Bronchial epithelial cell (primary cell): ENCODE data around the gene HDAC10. TPM values are rescaled to one million over a fixed set of nuclear protein-coding genes. Genes with fewer than 3 reads are reported as not detected.
A peak's percentile ranks its signal among the peaks of the same experiment; 100 is the strongest.

Experiments
- DNase-seq: peaks from one replicate; pipeline ENCODE4 v3.0.0-alpha.2; 2010; ENCODE audit warnings: low read depth
- FAIRE-seq: peaks from 2 replicates; lab custom pipeline; 2011; peaks lifted over from hg19 to GRCh38; lab: Jason Lieb, UNC
- H3K27me3 ChIP-seq: 2 replicates; pipeline ENCODE4 v1.5.1; 2011; ENCODE audit warnings: low read length; ENCODE audit not compliant: control insufficient read depth, insufficient read depth
- H3K36me3 ChIP-seq: 2 replicates; pipeline ENCODE4 v1.5.1; 2011; ENCODE audit warnings: low read length; ENCODE audit not compliant: control insufficient read depth, insufficient read depth
- H3K4me3 ChIP-seq: 2 replicates; pipeline ENCODE4 v1.5.1; 2011; ENCODE audit warnings: mild to moderate bottlenecking, low read depth, low read length, control low read depth
- CTCF ChIP-seq: IDR thresholded peaks from 2 replicates; pipeline ENCODE4 v1.5.1; 2011; ENCODE audit warnings: mild to moderate bottlenecking, moderate library complexity, low read length, control low read depth, inconsistent platforms; ENCODE audit not compliant: insufficient read depth, severe bottlenecking
- total RNA-seq: library from RNA; depleted of rRNA; stranded (reverse); fragments of >200 nt; gene quantifications from 2 replicates; pipeline ENCODE4 v1.2.1, GENCODE V29; 2014

The HDAC10 gene
- total RNA-seq, 1 donor from 2014 or later = 9.7 TPM

GRCh38 chr22:50216055-50216683 lies 34.9 kb downstream of the HDAC10 start:
- DNase-seq (no peak), FAIRE-seq (no peak)
- TF ChIP-seq CTCF = no peak
- Histone ChIP-seq H3K4me3 (no peak overlapping the region), H3K36me3 (peaks cover 31% of the 10 kb centered on the region), H3K27me3 (no peaks in the 10 kb centered on the region)

GRCh38 chr22:50215297-50216054 lies 35.6 kb downstream of the HDAC10 start:
- no peak for FAIRE-seq
- no peak for TF ChIP-seq CTCF
- Histone ChIP-seq H3K27me3 (no peaks in the 10 kb centered on the region), H3K36me3 (peaks cover 33% of the 10 kb centered on the region), H3K4me3 (no peak overlapping the region)
- DNase-seq = no peak

GRCh38 chr22:50213263-50213662 lies 37.8 kb downstream of the HDAC10 start:
- Histone ChIP-seq H3K27me3 (no peaks in the 10 kb centered on the region), H3K4me3 (no peak overlapping the region), H3K36me3 (peaks cover 37% of the 10 kb centered on the region)
- no peak for TF ChIP-seq CTCF
- FAIRE-seq = no peak
- no peak for DNase-seq

- Histone ChIP-seq H3K36me3 (peaks cover 35% of the 10 kb centered on the region), H3K27me3 (no peaks in the 10 kb centered on the region), H3K4me3 (no peak overlapping the region)
- TF ChIP-seq CTCF = no peak
- peak; percentile 89 for FAIRE-seq
- peak; percentile 32 for DNase-seq
Observed at GRCh38 chr22:50211147-50211546, 39.9 kb downstream of the HDAC10 start.

GRCh38 chr22:50210378-50211139 lies 40.5 kb downstream of the HDAC10 start:
- Histone ChIP-seq H3K36me3 (peaks cover 31% of the 10 kb centered on the region), H3K27me3 (no peaks in the 10 kb centered on the region), H3K4me3 (no peak overlapping the region)
- no peak for TF ChIP-seq CTCF
- DNase-seq (no peak), FAIRE-seq (no peak)
